K562 (cell line): ENCODE results near the gene CPN2. TPM values are rescaled to one million over a fixed set of nuclear protein-coding genes. Genes with fewer than 3 reads are reported as not detected.

Source experiments
- DIDO1 ChIP-seq: fragments of 450-650 bp; IDR thresholded peaks from 2 replicates; pipeline ENCODE4 v1.6.1; 2016; ENCODE audit warnings: low read depth, missing biosample characterization, missing genetic modification characterization
- ETS2 ChIP-seq: IDR thresholded peaks from 2 replicates; pipeline ENCODE4 v1.6.1; 2016; ENCODE audit warnings: borderline replicate concordance, missing genetic modification characterization, mild to moderate bottlenecking, moderate library complexity, missing compliant biosample characterization; ENCODE audit not compliant: poor library complexity, severe bottlenecking
- FUS ChIP-seq: fragments of 200-400 bp; formaldehyde crosslinking; optimal IDR thresholded peaks from 2 replicates; pipeline ENCODE3; 2017; ENCODE audit warnings: low read depth, low read length
- HCFC1 ChIP-seq: IDR thresholded peaks from 2 replicates; pipeline ENCODE4 v1.6.1; 2012; ENCODE audit warnings: low read depth, low read length, improper control_type of control experiment
- HNRNPUL1 ChIP-seq: fragments of 200-400 bp; formaldehyde crosslinking; IDR thresholded peaks from 2 replicates; pipeline ENCODE4 v1.6.1; 2017; ENCODE audit warnings: low read length
- JUND ChIP-seq, 2 experiments: IDR thresholded peaks; 2 replicates in 1 of 2; 3 replicates in 1 of 2; pipeline ENCODE4 v1.6.1; 2011; ENCODE audit warnings: borderline replicate concordance in 2 of 2, low read depth in 2 of 2, low read length in 2 of 2, improper control_type of control experiment in 1 of 2, missing biosample characterization in 1 of 2, missing genetic modification characterization in 1 of 2, missing genetic modification reagents in 1 of 2
- NR1H2 ChIP-seq: sonication (generic); formaldehyde crosslinking; IDR thresholded peaks from 2 replicates; pipeline ENCODE4 v1.4.0; 2020; ENCODE audit warnings: mild to moderate bottlenecking, missing genetic modification reagents
- POLR3A ChIP-seq: IDR thresholded peaks from 2 replicates; pipeline ENCODE4 v1.6.1; 2011; ENCODE audit warnings: borderline replicate concordance, mild to moderate bottlenecking, moderate library complexity; ENCODE audit not compliant: insufficient read length, insufficient read depth; ENCODE audit errors: extremely low read depth
- RBM15 ChIP-seq: fragments of 200-400 bp; formaldehyde crosslinking; IDR thresholded peaks from 2 replicates; pipeline ENCODE4 v1.6.1; 2018; ENCODE audit warnings: mild to moderate bottlenecking, low read length, moderate library complexity; ENCODE audit not compliant: insufficient read depth
- SRSF9 ChIP-seq: fragments of 200-400 bp; formaldehyde crosslinking; IDR thresholded peaks from 2 replicates; pipeline ENCODE4 v1.6.1; 2017; ENCODE audit warnings: low read depth, low read length, borderline replicate concordance
- TGIF2 ChIP-seq: sonication (generic); formaldehyde crosslinking; IDR thresholded peaks from 2 replicates; pipeline ENCODE4 v1.8.1; 2022; ENCODE audit warnings: mild to moderate bottlenecking, missing genetic modification reagents, moderate library complexity
- THRAP3 ChIP-seq: fragments of 450-650 bp; IDR thresholded peaks from 2 replicates; pipeline ENCODE4 v1.6.1; 2016; ENCODE audit warnings: mild to moderate bottlenecking, inconsistent platforms, borderline replicate concordance
- ZNF217 ChIP-seq: sonication (generic); formaldehyde crosslinking; IDR thresholded peaks from 2 replicates; pipeline ENCODE4 v1.8.0; 2022; ENCODE audit warnings: mild to moderate bottlenecking, missing genetic modification reagents
- ZNF561 ChIP-seq: fragments of 450-650 bp; formaldehyde crosslinking; conservative IDR thresholded peaks from 2 replicates; pipeline ENCODE4 v1.4.0; 2020; ENCODE audit warnings: mild to moderate bottlenecking, moderate library complexity
- polyA plus RNA-seq, 8 experiments: library from polyadenylated mRNA; depleted of rRNA in 4 of 8; stranded (reverse) in 5 of 8; unstranded in 3 of 8; fragments of >200 nt; fragmentation: Nextera tagmentation in 2 of 8; fragmentation: Illumina TruSeq in 1 of 8; extraction: Ambion mirVana in 2 of 8; extraction: Trizol in 1 of 8; gene quantifications; 2 replicates each; pipeline versions ENCODE4 v1.2.1 to v1.2.3, GENCODE V29; 2011 to 2014; ENCODE audit warnings: inconsistent platforms in 1 of 8, missing spikeins in 1 of 8
- total RNA-seq, 7 experiments: library from RNA; depleted of rRNA in 6 of 7; stranded (reverse); fragments of >200 nt in 6 of 7; fragmentation: Illumina TruSeq in 2 of 7; extraction: Trizol in 2 of 7; gene quantifications; 2 replicates each; pipeline versions ENCODE4 v1.2.1 to v1.2.3, GENCODE V29; 2011 to 2021; ENCODE audit warnings: low replicate concordance in 1 of 7
- TF ChIP-seq, protein P1 (sequence below): fragments of 450-650 bp; IDR thresholded peaks from 2 replicates; pipeline ENCODE4 v1.6.1; 2014; ENCODE audit warnings: low read depth, mild to moderate bottlenecking, moderate library complexity, borderline replicate concordance
- TF ChIP-seq, protein P2 (sequence below), 2 experiments: IDR thresholded peaks; 2 replicates each; pipeline ENCODE4 v1.6.1; 2012; ENCODE audit warnings: improper control_type of control experiment in 2 of 2, low read depth in 2 of 2, low read length in 2 of 2, borderline replicate concordance in 1 of 2
- TF ChIP-seq, protein P3 (sequence below): sonication (generic); formaldehyde crosslinking; IDR thresholded peaks from 2 replicates; pipeline ENCODE4 v1.8.0; 2022; ENCODE audit warnings: mild to moderate bottlenecking, missing genetic modification reagents, borderline replicate concordance
- TF ChIP-seq, protein P4 (sequence below): fragments of 450-650 bp; formaldehyde crosslinking; conservative IDR thresholded peaks from 2 replicates; pipeline ENCODE4 v1.4.0; 2022; ENCODE audit warnings: mild to moderate bottlenecking, missing genetic modification characterization

Gene CPN2
- total and polyA plus RNA-seq, 9 of the 15 experiments (the other 6 are each of a cell fraction or from before 2014, with no cell fraction given): not detected

DNA sequence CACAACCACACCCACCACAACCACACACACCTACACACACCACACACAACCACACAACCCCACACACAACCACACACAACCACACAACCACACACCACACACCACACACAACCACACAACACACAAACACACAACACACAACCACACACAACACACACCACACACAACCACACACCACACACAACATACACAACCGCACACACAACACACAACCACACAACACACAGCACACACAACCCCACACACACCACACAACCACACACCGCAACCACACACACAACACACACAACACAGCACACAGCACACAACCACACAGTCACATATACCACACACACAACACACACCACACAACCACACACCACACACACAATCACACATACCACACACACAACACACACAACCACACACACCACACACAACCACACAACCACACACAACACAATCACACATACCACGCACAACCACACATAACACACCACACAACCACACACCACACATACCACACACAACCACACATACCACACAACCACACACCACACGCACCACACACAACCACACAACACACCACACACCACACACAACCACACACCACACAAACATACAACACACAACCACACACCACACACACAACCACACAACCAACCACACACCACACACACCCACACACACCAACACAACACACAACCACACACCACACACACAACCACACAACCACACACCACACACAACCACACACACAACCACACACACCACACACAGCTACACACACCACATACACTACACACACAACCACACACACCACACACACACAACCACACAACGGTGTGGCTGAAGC is 23.7 kb downstream of the CPN2 start (continued):
- no peak for TF ChIP-seq ZNF561
- TF ChIP-seq DIDO1: no peak; the same call in 1 of the 2 replicates
- TF ChIP-seq FUS: no peak
- TF ChIP-seq, protein P1, sequence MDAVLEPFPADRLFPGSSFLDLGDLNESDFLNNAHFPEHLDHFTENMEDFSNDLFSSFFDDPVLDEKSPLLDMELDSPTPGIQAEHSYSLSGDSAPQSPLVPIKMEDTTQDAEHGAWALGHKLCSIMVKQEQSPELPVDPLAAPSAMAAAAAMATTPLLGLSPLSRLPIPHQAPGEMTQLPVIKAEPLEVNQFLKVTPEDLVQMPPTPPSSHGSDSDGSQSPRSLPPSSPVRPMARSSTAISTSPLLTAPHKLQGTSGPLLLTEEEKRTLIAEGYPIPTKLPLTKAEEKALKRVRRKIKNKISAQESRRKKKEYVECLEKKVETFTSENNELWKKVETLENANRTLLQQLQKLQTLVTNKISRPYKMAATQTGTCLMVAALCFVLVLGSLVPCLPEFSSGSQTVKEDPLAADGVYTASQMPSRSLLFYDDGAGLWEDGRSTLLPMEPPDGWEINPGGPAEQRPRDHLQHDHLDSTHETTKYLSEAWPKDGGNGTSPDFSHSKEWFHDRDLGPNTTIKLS: no peak
- no peak for TF ChIP-seq NR1H2 (CRISPR knock-in tag)
- peak; percentile 59; the same call in 1 of the 2 replicates for TF ChIP-seq RBM15
- TF ChIP-seq, protein P2, sequence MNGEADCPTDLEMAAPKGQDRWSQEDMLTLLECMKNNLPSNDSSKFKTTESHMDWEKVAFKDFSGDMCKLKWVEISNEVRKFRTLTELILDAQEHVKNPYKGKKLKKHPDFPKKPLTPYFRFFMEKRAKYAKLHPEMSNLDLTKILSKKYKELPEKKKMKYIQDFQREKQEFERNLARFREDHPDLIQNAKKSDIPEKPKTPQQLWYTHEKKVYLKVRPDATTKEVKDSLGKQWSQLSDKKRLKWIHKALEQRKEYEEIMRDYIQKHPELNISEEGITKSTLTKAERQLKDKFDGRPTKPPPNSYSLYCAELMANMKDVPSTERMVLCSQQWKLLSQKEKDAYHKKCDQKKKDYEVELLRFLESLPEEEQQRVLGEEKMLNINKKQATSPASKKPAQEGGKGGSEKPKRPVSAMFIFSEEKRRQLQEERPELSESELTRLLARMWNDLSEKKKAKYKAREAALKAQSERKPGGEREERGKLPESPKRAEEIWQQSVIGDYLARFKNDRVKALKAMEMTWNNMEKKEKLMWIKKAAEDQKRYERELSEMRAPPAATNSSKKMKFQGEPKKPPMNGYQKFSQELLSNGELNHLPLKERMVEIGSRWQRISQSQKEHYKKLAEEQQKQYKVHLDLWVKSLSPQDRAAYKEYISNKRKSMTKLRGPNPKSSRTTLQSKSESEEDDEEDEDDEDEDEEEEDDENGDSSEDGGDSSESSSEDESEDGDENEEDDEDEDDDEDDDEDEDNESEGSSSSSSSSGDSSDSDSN (IDR thresholded peaks at IDR 0.05; ENCODE audit: borderline replicate concordance in 1 of 2, low read depth in 2 of 2, low read length in 2 of 2): no peak
- TF ChIP-seq, protein P3, sequence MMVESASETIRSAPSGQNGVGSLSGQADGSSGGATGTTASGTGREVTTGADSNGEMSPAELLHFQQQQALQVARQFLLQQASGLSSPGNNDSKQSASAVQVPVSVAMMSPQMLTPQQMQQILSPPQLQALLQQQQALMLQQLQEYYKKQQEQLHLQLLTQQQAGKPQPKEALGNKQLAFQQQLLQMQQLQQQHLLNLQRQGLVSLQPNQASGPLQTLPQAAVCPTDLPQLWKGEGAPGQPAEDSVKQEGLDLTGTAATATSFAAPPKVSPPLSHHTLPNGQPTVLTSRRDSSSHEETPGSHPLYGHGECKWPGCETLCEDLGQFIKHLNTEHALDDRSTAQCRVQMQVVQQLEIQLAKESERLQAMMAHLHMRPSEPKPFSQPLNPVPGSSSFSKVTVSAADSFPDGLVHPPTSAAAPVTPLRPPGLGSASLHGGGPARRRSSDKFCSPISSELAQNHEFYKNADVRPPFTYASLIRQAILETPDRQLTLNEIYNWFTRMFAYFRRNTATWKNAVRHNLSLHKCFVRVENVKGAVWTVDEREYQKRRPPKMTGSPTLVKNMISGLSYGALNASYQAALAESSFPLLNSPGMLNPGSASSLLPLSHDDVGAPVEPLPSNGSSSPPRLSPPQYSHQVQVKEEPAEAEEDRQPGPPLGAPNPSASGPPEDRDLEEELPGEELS (CRISPR knock-in tag): no peak; the same call in 1 of the 2 replicates
- TF ChIP-seq POLR3A: no peak
- no peak for TF ChIP-seq JUND (IDR thresholded peaks at IDR 0.05; ENCODE audit: borderline replicate concordance, low read depth, low read length)
- no peak for TF ChIP-seq JUND (tag; IDR thresholded peaks at IDR 0.05; ENCODE audit: borderline replicate concordance, low read depth, low read length)
- TF ChIP-seq HNRNPUL1: no peak
- TF ChIP-seq ETS2 (tag): no peak
- no peak for TF ChIP-seq HCFC1
- TF ChIP-seq TGIF2: no peak
- TF ChIP-seq ZNF217 (CRISPR knock-in tag): no peak
- TF ChIP-seq SRSF9: no peak
- TF ChIP-seq, protein P4, sequence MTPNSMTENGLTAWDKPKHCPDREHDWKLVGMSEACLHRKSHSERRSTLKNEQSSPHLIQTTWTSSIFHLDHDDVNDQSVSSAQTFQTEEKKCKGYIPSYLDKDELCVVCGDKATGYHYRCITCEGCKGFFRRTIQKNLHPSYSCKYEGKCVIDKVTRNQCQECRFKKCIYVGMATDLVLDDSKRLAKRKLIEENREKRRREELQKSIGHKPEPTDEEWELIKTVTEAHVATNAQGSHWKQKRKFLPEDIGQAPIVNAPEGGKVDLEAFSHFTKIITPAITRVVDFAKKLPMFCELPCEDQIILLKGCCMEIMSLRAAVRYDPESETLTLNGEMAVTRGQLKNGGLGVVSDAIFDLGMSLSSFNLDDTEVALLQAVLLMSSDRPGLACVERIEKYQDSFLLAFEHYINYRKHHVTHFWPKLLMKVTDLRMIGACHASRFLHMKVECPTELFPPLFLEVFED (CRISPR knock-in tag): peak; percentile 43; the same call in 1 of the 2 replicates
- no peak; the same call in none of the 2 replicates for TF ChIP-seq THRAP3
